ENCODE data around the gene NACC1.
"Not testable (repeated sequence)": the region's sequence is repeated elsewhere in the genome, so short reads cannot be mapped to it uniquely, and the experiment has no call there.

NACC1 gene

GRCh38 chr19:13166151-13166550 lies 48.1 kb downstream of the NACC1 start:
- DNase-seq, result not testable (repeated sequence)

GRCh38 chr19:13169769-13170168 lies 51.7 kb downstream of the NACC1 start:
- DNase-seq, result no peak

DNA sequence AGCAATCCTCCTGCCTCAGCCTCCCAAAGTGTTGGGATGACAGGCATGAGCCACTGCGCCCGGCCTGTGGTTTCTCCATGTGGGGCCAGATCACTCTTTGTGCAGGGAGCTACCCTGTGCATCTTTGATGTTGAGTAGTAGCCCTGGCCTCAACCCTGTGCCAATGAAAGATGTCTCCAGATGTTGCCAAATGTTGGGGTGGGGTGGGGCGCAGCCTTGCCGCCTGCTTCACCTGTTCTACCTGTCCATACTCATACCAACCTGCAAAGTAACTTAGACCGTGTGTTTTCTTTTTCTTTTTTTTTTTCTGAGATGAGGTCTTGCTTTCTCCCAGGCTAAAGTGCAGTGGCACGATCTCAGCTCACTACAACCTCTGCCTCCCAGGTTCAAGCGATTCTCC lies 53.1 kb downstream of the NACC1 start:
- DNase-seq, result no peak

DNA sequence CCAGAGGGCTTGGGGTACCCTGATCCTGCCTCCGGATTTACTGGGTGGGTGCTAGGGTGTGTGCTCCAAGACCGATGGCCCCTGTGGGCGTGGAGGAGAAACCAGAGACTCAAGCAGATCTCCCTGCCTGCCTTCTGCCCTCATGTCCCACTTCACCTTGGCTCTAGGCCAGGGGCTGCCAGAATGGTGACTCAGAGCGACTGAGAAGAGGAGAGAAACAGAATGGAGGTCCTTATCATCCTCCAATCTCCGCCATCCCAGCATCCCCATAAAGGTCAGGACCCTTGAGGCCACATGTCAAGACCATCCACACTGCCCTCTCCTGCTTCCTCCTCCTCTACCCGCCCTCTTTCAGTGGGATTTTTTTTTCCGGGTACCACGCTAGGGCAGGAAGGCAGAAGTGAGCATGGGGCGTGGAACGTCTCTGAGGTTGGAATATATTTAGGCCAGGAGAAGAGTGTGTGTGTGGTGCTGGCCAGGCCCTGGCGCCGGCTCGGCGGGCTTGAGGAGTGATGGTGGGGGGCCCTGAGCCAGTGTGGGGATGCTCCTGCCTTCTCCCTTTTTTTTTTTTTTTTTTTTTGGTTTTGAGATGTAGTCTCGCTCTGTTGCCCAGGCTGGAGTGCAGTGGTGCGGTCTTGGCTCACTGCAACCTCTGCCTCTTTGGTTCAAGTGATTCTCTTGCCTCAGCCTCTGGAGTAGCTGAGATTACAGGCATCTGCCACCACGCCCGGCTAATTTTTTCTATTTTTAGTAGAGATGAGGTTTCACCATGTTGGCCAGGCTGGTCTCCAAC lies 54.5 kb downstream of the NACC1 start:
- DNase-seq, result peak; percentile 81 to 84

DNA sequence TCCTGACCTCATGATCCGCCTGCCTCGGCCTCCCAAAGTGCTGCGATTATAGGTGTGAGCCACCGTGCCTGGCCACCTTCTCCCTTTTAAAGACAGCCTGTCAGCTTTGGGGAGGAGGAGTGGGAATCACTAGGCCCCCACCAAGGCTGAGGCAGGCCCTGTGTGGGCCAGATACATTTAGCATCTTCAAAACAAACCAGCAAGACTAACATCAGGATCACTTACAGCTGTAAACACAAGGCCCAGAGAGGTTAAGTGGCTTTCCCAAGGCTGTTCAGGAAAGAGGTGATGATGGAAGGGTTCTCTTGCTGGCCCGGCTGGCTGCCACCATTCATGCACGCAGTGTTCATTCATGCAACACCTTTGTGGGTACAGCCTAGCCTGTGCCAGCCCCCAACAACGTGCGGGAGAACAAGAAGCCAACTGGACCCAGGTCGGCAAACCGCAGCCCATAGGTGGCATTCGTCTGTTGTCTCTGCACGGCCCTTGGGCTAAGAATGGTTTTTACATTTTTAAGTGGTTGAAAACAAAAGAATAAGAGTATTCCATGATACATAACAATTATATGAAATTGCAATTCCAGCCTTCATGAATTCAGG lies 55.2 kb downstream of the NACC1 start:
- no peak for DNase-seq

DNA sequence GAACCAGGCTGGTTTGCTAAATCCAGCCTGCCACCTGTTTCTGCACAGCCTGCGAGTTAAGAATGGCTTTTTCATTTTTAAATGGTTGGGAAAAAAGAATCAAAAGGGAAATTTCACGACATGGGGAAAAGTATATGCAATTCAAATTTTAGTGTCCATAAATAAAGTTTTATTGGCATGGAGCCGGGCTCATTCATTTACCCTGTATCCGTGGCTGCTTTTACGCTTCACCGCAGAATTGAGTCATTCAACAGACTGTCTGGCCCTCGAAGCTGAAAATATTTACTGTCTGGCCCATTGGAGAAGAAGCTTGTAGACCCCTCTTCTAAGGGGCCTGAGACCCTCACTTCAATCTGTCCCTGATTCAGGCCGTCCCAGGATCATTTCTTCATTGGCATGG lies 58.3 kb downstream of the NACC1 start:
- DNase-seq, result no peak

DNA sequence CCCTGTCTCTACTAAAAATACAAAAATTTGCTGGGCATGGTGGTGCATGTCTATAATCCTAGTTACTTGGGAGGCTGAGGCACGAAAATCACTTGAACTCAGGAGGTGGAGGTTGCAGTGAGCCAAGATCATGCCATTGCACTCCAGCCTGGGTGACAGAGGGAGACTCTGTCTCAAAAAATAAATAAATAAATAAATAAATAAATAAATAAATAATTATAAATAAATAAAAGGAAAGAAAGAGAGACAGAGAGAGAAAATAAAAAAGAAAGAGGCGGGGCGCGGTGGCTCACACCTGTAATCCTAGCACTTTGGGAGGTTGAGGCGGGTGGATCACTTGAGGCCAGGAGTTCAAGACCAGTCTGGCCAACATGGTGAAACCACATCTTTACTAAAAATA lies 59.5 kb downstream of the NACC1 start:
- DNase-seq, result not testable (repeated sequence)

- not testable (repeated sequence) for DNase-seq
Measured at GRCh38 chr19:13178291-13178690, 60.2 kb downstream of the NACC1 start.

GRCh38 chr19:13181747-13182388 lies 63.8 kb downstream of the NACC1 start:
- DNase-seq, result peak; percentile 31 to 44

GRCh38 chr19:13184926-13185325 lies 66.9 kb downstream of the NACC1 start:
- not testable (repeated sequence) for DNase-seq

DNA sequence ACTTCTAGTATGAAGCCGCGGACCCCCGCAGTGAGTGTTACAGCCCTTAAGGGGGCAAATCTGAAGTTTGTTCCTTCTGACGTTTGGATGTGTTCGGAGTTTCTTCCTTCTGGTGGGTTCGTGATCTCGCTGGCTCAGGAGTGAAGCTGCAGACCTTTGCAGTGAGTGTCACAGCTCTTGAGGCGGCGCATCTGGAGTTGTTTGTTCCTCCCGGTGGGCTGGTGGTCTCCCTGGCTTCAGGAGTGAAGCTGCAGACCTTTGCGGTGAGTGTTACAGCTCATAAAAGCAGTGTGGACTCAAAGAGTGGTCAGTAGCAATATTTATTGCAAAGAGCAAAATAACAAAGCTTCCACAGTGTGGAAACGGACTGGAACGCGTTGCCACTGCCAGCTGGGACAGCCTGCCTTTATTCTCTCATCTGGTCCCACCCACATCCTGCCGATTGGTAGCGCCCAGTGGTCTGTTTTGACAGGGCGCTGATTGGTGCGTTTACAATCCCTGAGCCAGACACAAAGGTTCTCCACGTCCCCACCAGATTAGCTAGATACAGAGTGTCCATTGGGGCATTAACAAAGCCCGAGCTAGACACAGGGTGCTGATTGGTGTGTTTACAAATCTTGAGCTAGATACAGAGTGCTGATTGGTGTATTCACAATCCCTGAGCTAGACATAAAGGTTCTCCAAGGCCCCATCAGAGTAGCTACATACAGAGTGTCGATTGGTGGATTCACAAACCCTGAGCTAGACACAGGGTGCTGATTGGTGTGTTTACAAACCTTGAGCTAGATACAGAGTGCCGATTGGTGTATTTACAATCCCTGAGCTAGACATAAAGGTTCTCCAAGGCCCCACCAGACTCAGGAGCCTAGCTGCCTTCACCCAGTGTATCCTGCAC lies 67.9 kb downstream of the NACC1 start:
- DNase-seq, result not testable (repeated sequence)

DNA sequence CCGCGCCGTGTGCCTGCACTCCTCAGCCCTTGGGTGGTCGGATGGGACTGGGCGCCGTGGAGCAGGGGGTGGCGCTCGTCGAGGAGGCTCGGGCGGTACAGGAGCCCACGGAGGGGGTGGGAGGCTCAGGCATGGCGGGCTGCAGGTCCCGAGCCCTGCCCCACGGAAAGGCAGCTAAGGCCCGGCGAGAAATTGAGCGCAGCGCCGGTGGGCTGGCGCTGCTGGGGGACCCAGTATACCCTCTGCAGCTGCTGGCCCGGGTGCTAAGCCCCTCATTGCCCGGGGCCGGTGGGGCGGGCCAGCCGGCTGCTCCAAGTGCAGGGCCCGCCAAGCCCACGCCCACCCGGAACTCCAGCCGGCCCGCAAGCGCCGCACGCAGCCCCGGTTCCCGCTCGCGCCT lies 68.6 kb downstream of the NACC1 start:
- DNase-seq, result not testable (repeated sequence)

GRCh38 chr19:13187419-13187818 lies 69.4 kb downstream of the NACC1 start:
- no peak for DNase-seq

DNA sequence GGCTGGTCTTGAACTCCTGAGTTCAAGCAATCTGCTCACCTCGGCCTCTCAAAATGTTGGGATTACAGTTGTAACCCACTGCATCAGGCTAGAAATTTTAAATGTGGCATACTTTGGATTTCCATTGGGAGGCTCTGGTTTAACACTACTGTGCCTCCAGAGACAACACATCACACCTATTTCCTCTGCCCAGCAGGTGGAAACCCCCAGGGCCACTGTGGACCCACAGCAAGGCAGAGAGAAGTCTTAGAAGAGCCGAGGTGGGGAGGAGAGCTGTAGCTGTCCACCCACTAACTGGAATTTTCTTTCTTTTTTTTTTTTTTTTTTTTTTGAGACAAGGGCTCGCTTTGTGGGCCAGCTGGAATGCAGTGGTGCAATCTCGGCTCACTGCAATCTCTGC lies 71.5 kb downstream of the NACC1 start:
- no peak for DNase-seq

Measured in stimulated activated CD4-positive, alpha-beta T cell treated with anti-CD3 and anti-CD28 coated beads, Interleukin-2, amount 100 ng/mL, for 24 hours (primary cell).